NCI-H2081 treated with DMSO at 0.1 percent for 48 hours (cell line): ENCODE data around the gene SLC41A1.
"Not testable (repeated sequence)": the region's sequence is repeated elsewhere in the genome, so short reads cannot be mapped to it uniquely, and the experiment has no call there.

Experiments used
- DNase-seq: peaks from one replicate; lab custom pipeline; 2025; lab: John Stamatoyannopoulos, UW

Gene SLC41A1

GRCh38 chr1:205812878-205813754 lies at the start of gene SLC41A1:
SLC41A1 (minus strand) TSS chr1:205813198; CDS start chr1:205810441, 2,757 bp downstream.
- peak; percentile 77 for DNase-seq

- no peak for DNase-seq
These were observed 48.5 kb upstream of the SLC41A1 start for GRCh38 chr1:205861540-205861939.

GRCh38 chr1:205858141-205858961 lies 45.4 kb upstream of the SLC41A1 start:
- no peak for DNase-seq

- DNase-seq, result not testable (repeated sequence)
These were observed 44.5 kb upstream of the SLC41A1 start for GRCh38 chr1:205857501-205857900.

GRCh38 chr1:205856433-205856832 lies 43.4 kb upstream of the SLC41A1 start:
- DNase-seq, result no peak

GRCh38 chr1:205852969-205853368 lies 40.0 kb upstream of the SLC41A1 start:
- DNase-seq, result no peak

GRCh38 chr1:205851993-205852392 lies 39.0 kb upstream of the SLC41A1 start:
- no peak for DNase-seq

GRCh38 chr1:205849619-205850355 lies 36.8 kb upstream of the SLC41A1 start, which contains the start of gene PM20D1:
PM20D1 (minus strand) TSS chr1:205850132; CDS start chr1:205850072, 60 bp downstream.
- no peak for DNase-seq

- no peak for DNase-seq
These were observed 30.2 kb upstream of the SLC41A1 start for GRCh38 chr1:205843036-205843859.

- no peak for DNase-seq
These were observed 29.2 kb upstream of the SLC41A1 start for GRCh38 chr1:205842229-205842628.

- no peak for DNase-seq
These were observed 27.3 kb upstream of the SLC41A1 start for GRCh38 chr1:205840146-205840923.

GRCh38 chr1:205837382-205837970 lies 24.5 kb upstream of the SLC41A1 start:
- DNase-seq, result no peak

- no peak for DNase-seq
These were observed 21.8 kb upstream of the SLC41A1 start for GRCh38 chr1:205834751-205835150.

GRCh38 chr1:205832326-205832751 lies 19.3 kb upstream of the SLC41A1 start:
- DNase-seq, result no peak

- DNase-seq, result no peak
These were observed 14.6 kb upstream of the SLC41A1 start for GRCh38 chr1:205827623-205828022.

- no peak for DNase-seq
These were observed 14.0 kb upstream of the SLC41A1 start for GRCh38 chr1:205826995-205827394.

GRCh38 chr1:205826016-205826806 lies 13.2 kb upstream of the SLC41A1 start:
- no peak for DNase-seq

GRCh38 chr1:205824180-205824579 lies 11.2 kb upstream of the SLC41A1 start:
- DNase-seq, result no peak

- not testable (repeated sequence) for DNase-seq
These were observed 10.3 kb upstream of the SLC41A1 start for GRCh38 chr1:205823260-205823659.
